Parietal lobe (tissue), 1 donor: ENCODE measurements around the gene KIAA1210. TPM values are rescaled to one million over a fixed set of nuclear protein-coding genes. Genes with fewer than 3 reads are reported as not detected.

ENCODE experiments used
- total RNA-seq: library from RNA; depleted of rRNA; stranded (reverse); fragments of >200 nt; gene quantifications from one replicate; pipeline ENCODE4 v1.2.3, GENCODE V29; 2014

The KIAA1210 gene
- not detected for total RNA-seq

GRCh38 chrX:119127650-119128049, at the start of gene KIAA1210:
KIAA1210 (minus strand) TSS chrX:119127812; CDS start chrX:119123642, 4,170 bp downstream.

GRCh38 chrX:119072744-119073143, 54.9 kb downstream of the KIAA1210 start, which contains the start of gene CT47C1:
CT47C1 (plus strand) TSS chrX:119072993; CDS start chrX:119073226, 233 bp downstream.

Other genes with a start within 250 kb of the KIAA1210 start
- 2.5 TPM for gene LONRF3, start 153.2 kb downstream of the KIAA1210 start, total RNA-seq
- gene CT47C1, start 54.8 kb downstream of the KIAA1210 start, total RNA-seq, result not detected
- 140 TPM for gene PGRMC1, start 108.5 kb upstream of the KIAA1210 start, total RNA-seq